NCI-H2107 treated with DMSO at 0.1 percent for 48 hours (cell line): ENCODE data around the gene PTER.

Source experiments
- DNase-seq: peaks from one replicate; lab custom pipeline; 2025; ENCODE audit not compliant: unreplicated experiment; lab: John Stamatoyannopoulos, UW

The PTER gene

GRCh38 chr10:16470747-16471146, 33.9 kb downstream of the PTER start:
- no peak for DNase-seq

GRCh38 chr10:16472828-16473227, 36.0 kb downstream of the PTER start:
- DNase-seq = no peak

- DNase-seq = no peak
These were observed 40.9 kb downstream of the PTER start for GRCh38 chr10:16477757-16478156.

- no peak for DNase-seq
These were observed 42.0 kb downstream of the PTER start for GRCh38 chr10:16478801-16479200.

- DNase-seq = no peak
These were observed 44.4 kb downstream of the PTER start for GRCh38 chr10:16481052-16481728.

- DNase-seq = no peak
These were observed 46.6 kb downstream of the PTER start for GRCh38 chr10:16483241-16483917.

- no peak for DNase-seq
These were observed 53.7 kb downstream of the PTER start for GRCh38 chr10:16490511-16490910.

- DNase-seq = no peak
These were observed 55.1 kb downstream of the PTER start for GRCh38 chr10:16491933-16492332.

GRCh38 chr10:16493884-16494536, 57.2 kb downstream of the PTER start:
- DNase-seq = no peak

GRCh38 chr10:16497911-16498310, 61.1 kb downstream of the PTER start:
- no peak for DNase-seq

- DNase-seq = no peak
These were observed 68.4 kb downstream of the PTER start for GRCh38 chr10:16505161-16505560.

- DNase-seq = no peak
These were observed 73.2 kb downstream of the PTER start for GRCh38 chr10:16509996-16510395.

GRCh38 chr10:16510843-16511242, 74.0 kb downstream of the PTER start:
- no peak for DNase-seq

GRCh38 chr10:16518822-16519221, 82.0 kb downstream of the PTER start:
- no peak for DNase-seq

GRCh38 chr10:16519250-16519907, 82.6 kb downstream of the PTER start:
- DNase-seq = no peak

GRCh38 chr10:16519908-16520861, 83.4 kb downstream of the PTER start:
- no peak for DNase-seq

- no peak for DNase-seq
These were observed 84.1 kb downstream of the PTER start for GRCh38 chr10:16520900-16521299.

- no peak for DNase-seq
These were observed 84.7 kb downstream of the PTER start, which contains the start of gene C1QL3 for GRCh38 chr10:16521311-16522016. TSS of gene C1QL3 (minus strand) at chr10:16521879. CDS start at chr10:16521065, 814 bp downstream.

GRCh38 chr10:16527452-16527851, 90.6 kb downstream of the PTER start:
- peak; percentile 12 for DNase-seq

GRCh38 chr10:16529853-16530252, 93.0 kb downstream of the PTER start:
- DNase-seq = no peak
